ENCODE results near the gene MYH9.

MYH9 gene

DNA sequence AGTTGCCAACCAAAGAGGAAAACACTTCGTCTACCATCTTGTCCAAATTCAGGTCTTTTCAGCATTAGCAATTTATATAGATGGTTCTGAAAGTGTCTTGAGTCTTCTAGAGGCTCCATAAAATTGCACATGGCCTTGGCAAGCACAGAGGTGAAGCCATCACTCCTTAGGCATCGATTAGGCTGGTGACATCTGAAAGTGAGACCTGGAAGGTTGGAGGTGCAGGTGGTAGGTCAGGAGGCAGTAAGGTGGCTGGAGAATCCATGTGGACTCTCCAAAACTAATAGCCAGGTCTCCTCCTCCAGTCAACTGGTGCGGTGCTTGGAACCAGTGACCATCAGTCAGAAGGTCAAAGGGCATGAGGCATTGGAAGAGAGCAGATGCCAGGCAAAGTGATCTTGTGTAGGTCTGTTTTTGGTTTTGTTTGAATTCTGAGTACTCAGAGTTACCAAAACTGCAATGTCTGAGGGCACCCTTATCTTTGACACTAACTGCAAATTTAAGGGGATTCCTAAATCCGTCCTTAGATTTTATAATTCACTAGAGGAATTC is 141.9 kb downstream of the MYH9 start:
- POLR2A ChIA-PET = no interaction called here
- no peak for DNase-seq (ENCODE audit: low read depth, low spot score)
- no peak overlapping the region for H3K4me3 ChIP-seq (ENCODE audit: low read depth, low read length)
- TF ChIP-seq, protein P1, sequence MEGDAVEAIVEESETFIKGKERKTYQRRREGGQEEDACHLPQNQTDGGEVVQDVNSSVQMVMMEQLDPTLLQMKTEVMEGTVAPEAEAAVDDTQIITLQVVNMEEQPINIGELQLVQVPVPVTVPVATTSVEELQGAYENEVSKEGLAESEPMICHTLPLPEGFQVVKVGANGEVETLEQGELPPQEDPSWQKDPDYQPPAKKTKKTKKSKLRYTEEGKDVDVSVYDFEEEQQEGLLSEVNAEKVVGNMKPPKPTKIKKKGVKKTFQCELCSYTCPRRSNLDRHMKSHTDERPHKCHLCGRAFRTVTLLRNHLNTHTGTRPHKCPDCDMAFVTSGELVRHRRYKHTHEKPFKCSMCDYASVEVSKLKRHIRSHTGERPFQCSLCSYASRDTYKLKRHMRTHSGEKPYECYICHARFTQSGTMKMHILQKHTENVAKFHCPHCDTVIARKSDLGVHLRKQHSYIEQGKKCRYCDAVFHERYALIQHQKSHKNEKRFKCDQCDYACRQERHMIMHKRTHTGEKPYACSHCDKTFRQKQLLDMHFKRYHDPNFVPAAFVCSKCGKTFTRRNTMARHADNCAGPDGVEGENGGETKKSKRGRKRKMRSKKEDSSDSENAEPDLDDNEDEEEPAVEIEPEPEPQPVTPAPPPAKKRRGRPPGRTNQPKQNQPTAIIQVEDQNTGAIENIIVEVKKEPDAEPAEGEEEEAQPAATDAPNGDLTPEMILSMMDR (IDR thresholded peaks at IDR 0.05; ENCODE audit: insufficient read depth, low read length, missing control alignments) = no peak
- CTCF ChIA-PET = interaction anchor here (1.5 kb wide), 1 partner anchor 67 kb away, joined by 3 read pairs; no protein-coding TSS in a partner anchor

DNA sequence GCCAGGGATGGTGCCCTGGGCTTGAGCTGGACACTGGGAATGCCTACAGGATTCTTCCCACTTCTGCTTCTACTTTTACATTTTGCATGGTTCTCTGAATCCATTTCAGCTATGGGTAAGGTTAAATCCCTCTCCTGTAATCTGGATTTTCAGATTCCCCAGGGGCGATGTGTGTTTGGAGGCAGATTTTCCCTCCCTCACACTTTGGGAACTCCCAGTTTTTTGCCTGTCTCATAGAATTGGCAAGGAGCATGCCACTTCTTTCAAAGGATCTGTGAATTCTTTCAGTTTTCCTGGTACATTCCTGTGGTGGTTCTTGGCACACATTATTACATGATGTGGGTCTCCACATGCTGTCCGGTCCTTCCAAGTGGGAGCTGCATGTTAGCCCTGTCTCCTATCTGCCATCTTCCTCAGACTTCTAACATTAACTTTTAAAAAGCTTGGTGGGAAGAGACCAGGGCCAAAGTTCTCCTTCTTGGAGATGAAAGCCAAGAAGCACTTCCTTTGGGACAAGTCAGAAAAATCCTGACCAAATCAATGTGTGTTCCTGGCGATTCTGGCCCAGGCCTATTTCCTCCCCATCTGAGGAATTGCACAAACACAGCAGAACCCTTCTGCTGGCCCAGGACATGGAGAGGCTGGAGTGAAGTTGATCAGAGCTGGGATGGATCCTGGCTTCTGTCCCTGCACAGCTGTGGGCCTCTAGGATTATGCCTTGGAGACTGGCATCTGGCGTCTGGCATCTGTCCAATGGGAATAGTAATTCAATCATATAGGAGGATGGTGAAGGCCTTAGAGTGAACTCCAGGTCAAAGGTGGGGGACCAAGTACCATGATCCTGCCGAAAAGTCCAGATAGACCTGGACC is 143.0 kb downstream of the MYH9 start:
- POLR2A ChIA-PET = no interaction called here
- TF ChIP-seq, protein P1 (IDR thresholded peaks at IDR 0.05; ENCODE audit: insufficient read depth, low read length, missing control alignments) = no peak
- H3K4me3 ChIP-seq (ENCODE audit: low read depth, low read length) = no peak overlapping the region
- DNase-seq (ENCODE audit: low read depth, low spot score) = peak; percentile 17
- CTCF ChIA-PET = interaction anchor here (1.1 to 1.6 kb wide), 3 partner anchors 33 to 266 kb away, joined by 3 to 4 read pairs (median 3); no protein-coding TSS in a partner anchor

DNA sequence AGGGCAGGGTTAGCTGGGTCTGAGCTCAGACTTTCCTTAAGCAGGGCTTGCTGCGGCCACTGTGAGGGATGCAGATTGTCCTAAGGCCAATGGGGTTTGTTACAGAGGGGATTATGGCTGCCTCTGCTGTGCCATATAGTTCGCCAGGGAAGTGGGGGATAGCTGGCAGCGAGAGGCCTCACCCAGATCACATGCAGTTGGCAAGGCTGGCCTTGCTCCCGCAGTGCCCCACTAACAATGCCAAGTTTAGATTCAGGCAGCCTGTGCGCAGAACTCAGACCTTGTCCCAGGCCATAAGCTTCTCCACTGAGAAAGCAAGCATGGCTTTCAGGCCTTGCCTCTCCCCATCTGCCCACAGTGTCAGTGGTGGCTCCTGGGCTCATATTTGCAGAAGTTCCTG is 143.8 kb downstream of the MYH9 start:
- TF ChIP-seq, protein P1 (IDR thresholded peaks at IDR 0.05; ENCODE audit: insufficient read depth, low read length, missing control alignments) = no peak
- POLR2A ChIA-PET = no interaction called here
- no peak overlapping the region for H3K4me3 ChIP-seq (ENCODE audit: low read depth, low read length)
- no peak for DNase-seq (ENCODE audit: low read depth, low spot score)
- CTCF ChIA-PET = interaction anchor here (1.1 to 1.6 kb wide), 3 partner anchors 34 to 267 kb away, joined by 3 to 4 read pairs (median 3); no protein-coding TSS in a partner anchor

DNA sequence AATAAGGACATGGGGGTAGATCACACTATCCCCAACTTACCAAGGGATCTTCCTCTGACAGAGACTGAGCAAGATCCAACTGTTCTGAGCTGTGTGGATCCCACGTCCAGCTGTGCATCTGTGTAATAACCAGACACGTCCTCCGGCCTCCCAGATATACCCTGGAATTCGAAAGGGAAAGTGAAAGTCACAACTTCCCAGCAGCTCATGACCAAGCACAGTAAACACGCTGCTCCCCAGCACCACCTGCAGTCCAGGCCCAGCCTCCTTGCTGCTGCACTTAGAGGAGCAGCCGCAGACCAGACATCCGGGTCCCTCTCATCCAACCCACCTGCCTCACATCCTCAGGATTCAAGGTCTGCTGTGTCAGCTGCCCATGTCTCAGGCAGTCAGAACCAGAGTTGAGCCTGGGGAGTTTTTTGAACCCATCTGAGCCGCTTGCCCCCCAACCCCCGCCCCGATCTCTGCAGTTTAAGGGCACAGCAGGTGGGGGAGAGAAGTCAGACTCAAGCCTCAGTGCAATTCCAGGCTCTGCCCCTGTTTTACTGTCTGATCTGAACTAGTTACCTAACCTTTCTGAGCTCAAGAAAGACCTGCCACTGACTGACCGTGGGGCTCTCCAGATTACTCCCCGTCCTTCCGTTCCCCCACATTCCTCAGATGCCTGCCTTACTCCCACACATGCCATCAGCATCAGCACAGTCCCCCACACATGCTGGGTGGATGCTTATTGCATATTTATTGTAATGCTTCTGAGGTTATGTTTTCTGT is 148.2 kb downstream of the MYH9 start, which contains the start of gene APOL2:
Gene APOL2 (minus strand): TSS at position 127 of the 771 bp plus-strand sequence. CDS start 6,365 bp downstream, outside the sequence.
- TF ChIP-seq, protein P1 (IDR thresholded peaks at IDR 0.05; ENCODE audit: insufficient read depth, low read length, missing control alignments) = peak; percentile 83
- H3K4me3 ChIP-seq (ENCODE audit: low read depth, low read length) = peak within 1 kb of the TSS; percentile 75
- DNase-seq (ENCODE audit: low read depth, low spot score) = peak; percentile 67
- ChIA-PET CTCF (interaction anchor here (0.7 to 6.1 kb wide), 28 partner anchors 10 to 247 kb away, joined by 3 to 47 read pairs (median 4); partner anchors contain the start of gene APOL1), POLR2A (interaction anchor here (1.0 to 1.3 kb wide), 3 partner anchors 14 to 147 kb away, joined by 3 to 6 read pairs (median 4); partner anchors contain the start of gene APOL1)

DNA sequence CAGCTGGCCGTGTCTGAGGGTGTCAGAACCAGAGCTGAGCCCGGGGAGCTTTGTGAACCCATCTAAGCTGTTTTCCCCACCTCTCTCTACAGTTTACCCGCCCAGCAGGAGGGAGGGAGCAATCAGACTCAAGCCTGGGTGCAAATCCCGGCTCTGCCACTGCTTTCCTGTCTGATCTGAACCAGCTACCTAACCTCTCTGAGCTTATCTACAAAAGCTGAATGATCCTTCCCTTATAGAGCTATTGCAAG is 148.7 kb downstream of the MYH9 start:
- POLR2A ChIA-PET = interaction anchor here (1.0 to 1.3 kb wide), 3 partner anchors 15 to 147 kb away, joined by 3 to 6 read pairs (median 4); partner anchors contain the start of gene APOL1
- TF ChIP-seq, protein P1 (IDR thresholded peaks at IDR 0.05; ENCODE audit: insufficient read depth, low read length, missing control alignments) = no peak
- no peak for DNase-seq (ENCODE audit: low read depth, low spot score)
- CTCF ChIA-PET = interaction anchor here (0.7 to 6.1 kb wide), 21 partner anchors 11 to 247 kb away, joined by 3 to 47 read pairs (median 4); partner anchors contain the start of gene APOL1
- H3K4me3 ChIP-seq (ENCODE audit: low read depth, low read length) = peak overlapping the region; percentile 75

Data from AG04449 (cell line).